PC-9 (cell line): Measurements from ENCODE around the gene SYNE4. TPM values are rescaled to one million over a fixed set of nuclear protein-coding genes. Genes with fewer than 3 reads are reported as not detected.
A peak's percentile ranks its signal among the peaks of the same experiment; 100 is the strongest.

ENCODE experiments used
- BruUV-seq: library from RNA; stranded (reverse); fragments of 400-500 nt; replicated peaks from 2 replicates; lab custom pipeline; 2021; lab: Mats Ljungman, UMichigan
- CTCF ChIA-PET: fragments of 300-600 bp; sonication (Branson Sonifier 250); formaldehyde crosslinking; loops from one replicate; lab custom pipeline; 2022; ENCODE audit warnings: antibody characterized with exemption; lab: Charles Lee
- POLR2A ChIA-PET: fragments of 300-600 bp; sonication (Branson Sonifier 250); formaldehyde crosslinking; loops from one replicate; lab custom pipeline; 2022; ENCODE audit warnings: antibody characterized with exemption; ENCODE audit not compliant: unreplicated experiment; lab: Charles Lee
- DNase-seq, 2 experiments: peaks; one replicate each; pipeline versions ENCODE4 v3.0.0 to v3.0.0-alpha.2; 2015 to 2022; ENCODE audit warnings: mixed read lengths in 1 of 2
- H2AFZ ChIP-seq: fragments of 200-600 bp; sonication (generic); 2 replicates; pipeline ENCODE4 v1.8.1; 2017; ENCODE audit warnings: antibody characterized with exemption
- H3F3A ChIP-seq: fragments of 200-600 bp; sonication (generic); 2 replicates; pipeline ENCODE4 v1.8.1; 2017; ENCODE audit warnings: antibody characterized with exemption, mild to moderate bottlenecking, low read depth; ENCODE audit not compliant: insufficient read depth
- H3K27ac ChIP-seq: fragments of 200-600 bp; sonication (generic); 2 replicates; pipeline ENCODE4 v1.6.1; 2016; ENCODE audit warnings: mixed run types
- H3K27me3 ChIP-seq: fragments of 200-600 bp; sonication (generic); 2 replicates; pipeline ENCODE4 v1.6.1; 2016; ENCODE audit warnings: low read depth, mixed run types; ENCODE audit not compliant: insufficient read depth
- H3K36me3 ChIP-seq: fragments of 200-600 bp; sonication (generic); 2 replicates; pipeline ENCODE4 v1.6.1; 2016; ENCODE audit warnings: low read depth, mixed run types
- H3K4me1 ChIP-seq: fragments of 200-600 bp; sonication (generic); replicated peaks from 2 replicates; pipeline ENCODE4 v1.6.1; 2016; ENCODE audit warnings: mixed run types; ENCODE audit not compliant: insufficient read depth
- H3K4me2 ChIP-seq: fragments of 200-600 bp; sonication (generic); 2 replicates; pipeline ENCODE4 v1.6.1; 2017; ENCODE audit warnings: mixed run types
- H3K4me3 ChIP-seq: fragments of 200-600 bp; sonication (generic); 2 replicates; pipeline ENCODE4 v1.6.1; 2016; ENCODE audit warnings: mixed run types
- H3K79me2 ChIP-seq: fragments of 200-600 bp; sonication (generic); 2 replicates; pipeline ENCODE4 v1.6.1; 2017; ENCODE audit warnings: low read depth, mixed run types
- H3K9me2 ChIP-seq: fragments of 200-600 bp; sonication (generic); 2 replicates; pipeline ENCODE4 v1.8.1; 2017; ENCODE audit warnings: mild to moderate bottlenecking; ENCODE audit not compliant: insufficient read depth
- H3K9me3 ChIP-seq: fragments of 200-600 bp; sonication (generic); 2 replicates; pipeline ENCODE4 v1.8.1; 2016; ENCODE audit warnings: low read depth; ENCODE audit not compliant: insufficient read depth
- H4K20me1 ChIP-seq: fragments of 200-600 bp; sonication (generic); 2 replicates; pipeline ENCODE4 v1.8.1; 2017; ENCODE audit not compliant: insufficient read depth
- EZH2 ChIP-seq: fragments of 200-600 bp; sonication (generic); IDR thresholded peaks from 2 replicates; pipeline ENCODE4 v1.8.0; 2017; ENCODE audit warnings: antibody characterized with exemption, low read depth
- intact Hi-C: fragments of 100-400 bp; cut with micrococcal nuclease; formaldehyde crosslinking; loops from one replicate; pipeline ENCODE4 v1.10.0; 2022; ENCODE audit not compliant: unreplicated experiment
- total RNA-seq: library from RNA; stranded (reverse); gene quantifications from 2 replicates; pipeline ENCODE4 v1.2.3, GENCODE V29; 2021
- TF ChIP-seq, protein P1 (sequence below): fragments of 200-600 bp; sonication (generic); conservative IDR thresholded peaks from 2 replicates; pipeline ENCODE4 v1.6.1; 2017; ENCODE audit warnings: mixed run types, antibody characterized with exemption, mild to moderate bottlenecking, moderate library complexity

SYNE4 gene
- total RNA-seq, 1 experiment from 2014 or later, result 39.5 TPM

DNA sequence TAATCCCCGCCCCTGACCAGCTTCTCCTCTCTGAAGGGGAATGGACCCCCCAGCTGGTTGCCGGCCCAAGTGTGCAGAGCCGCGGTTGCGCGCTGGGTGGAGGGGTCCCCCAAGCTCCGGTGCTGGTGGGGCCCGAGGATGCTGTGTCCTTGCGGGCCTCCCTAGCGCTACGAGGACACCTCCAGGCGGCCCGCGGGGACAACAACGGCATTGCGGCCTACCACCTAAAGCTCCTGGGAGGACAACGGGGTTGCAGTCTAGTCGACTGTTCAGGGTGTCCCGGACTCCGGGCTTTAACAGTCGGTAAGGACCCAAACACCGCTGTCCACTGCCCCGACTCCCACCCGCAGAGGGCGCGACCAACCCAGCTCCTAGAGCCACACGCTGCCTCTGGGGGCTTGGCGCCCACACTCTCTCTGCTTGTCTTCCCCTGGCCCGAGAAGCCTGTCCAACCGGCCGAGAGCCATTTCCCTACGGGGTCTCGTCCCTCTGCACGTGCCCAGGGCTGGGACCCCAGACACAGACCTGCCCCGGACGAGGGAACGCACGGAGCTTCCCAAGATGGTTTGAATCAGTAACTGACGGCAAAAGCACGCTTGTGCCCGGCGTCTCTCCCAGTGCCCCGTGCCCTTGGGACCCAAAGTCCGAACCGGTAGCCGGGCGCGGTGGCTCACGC is 14.6 kb downstream of the SYNE4 start:
- Histone ChIP-seq H3K36me3 (no peaks in the 10 kb centered on the region), H3K4me3 (no peak overlapping the region)
- intact Hi-C loops, result loop anchor here (10.0 kb wide), 1 partner anchor 249 kb away; the partner anchor contains the start of genes IGFLR1, LIN37, PSENEN and U2AF1L4

DNA sequence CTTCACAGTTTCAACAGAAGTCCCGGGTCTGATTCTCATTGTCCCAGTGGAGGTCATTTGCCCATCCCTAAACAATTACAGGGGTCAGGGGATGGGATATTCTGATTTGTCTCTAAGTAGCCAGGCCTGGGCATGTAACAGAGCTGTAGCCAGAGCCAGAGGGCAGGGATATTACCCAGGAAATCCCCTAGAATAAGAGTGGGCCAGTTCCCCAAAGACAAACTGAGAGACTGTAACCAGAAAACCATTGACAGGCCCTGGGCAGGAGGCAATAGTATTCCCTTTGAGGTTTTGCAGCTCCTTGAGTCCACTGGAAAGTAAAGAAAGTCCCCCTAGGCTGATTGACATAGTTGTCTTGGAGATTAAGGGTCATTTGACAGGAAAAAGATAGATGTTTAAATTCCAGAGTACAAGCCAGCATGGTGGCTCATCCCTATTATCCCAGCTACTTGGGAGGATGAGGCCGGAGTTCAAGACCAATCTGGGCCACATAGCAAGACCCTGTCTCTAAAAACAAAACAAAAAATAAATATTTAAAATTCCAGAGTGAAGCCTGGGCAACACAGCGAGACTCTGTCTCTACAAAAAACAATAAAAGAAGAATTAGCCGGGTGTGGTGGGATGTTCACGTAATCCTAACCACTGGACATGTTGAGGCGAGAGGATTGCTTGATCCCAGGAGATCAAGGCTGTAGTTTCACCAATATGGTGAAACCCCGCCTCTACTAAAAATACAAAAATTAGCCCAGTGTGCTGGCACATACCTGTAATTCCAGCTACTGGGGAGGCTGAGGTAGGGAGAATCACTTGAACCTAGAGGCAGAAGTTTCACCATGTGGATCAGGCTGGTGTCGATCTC is 15.5 kb downstream of the SYNE4 start:
- Histone ChIP-seq H3K36me3 (no peaks in the 10 kb centered on the region), H3K4me1 (peaks cover 8% of the 10 kb centered on the region; the same call in 1 of the 2 replicates), H4K20me1 (peaks cover 11% of the 10 kb centered on the region; the same call in 1 of the 2 replicates), H3K27ac (no peak overlapping the region), H3K4me3 (no peak overlapping the region), H3K9me3 (no peaks in the 10 kb centered on the region; the same call in 1 of the 2 replicates), H2AFZ (no peak overlapping the region), H3K27me3 (peaks cover 9% of the 10 kb centered on the region), H3K79me2 (peaks cover 21% of the 10 kb centered on the region), H3K9me2 (no peaks in the 10 kb centered on the region), H3K4me2 (no peak overlapping the region), H3F3A (no peaks in the 10 kb centered on the region)
- ChIA-PET POLR2A (interaction anchor here (0.7 kb wide), 1 partner anchor 135 kb away, joined by 5 read pairs; no protein-coding TSS in a partner anchor), CTCF (no interaction called here)
- no peak for DNase-seq
- TF ChIP-seq, protein P1, sequence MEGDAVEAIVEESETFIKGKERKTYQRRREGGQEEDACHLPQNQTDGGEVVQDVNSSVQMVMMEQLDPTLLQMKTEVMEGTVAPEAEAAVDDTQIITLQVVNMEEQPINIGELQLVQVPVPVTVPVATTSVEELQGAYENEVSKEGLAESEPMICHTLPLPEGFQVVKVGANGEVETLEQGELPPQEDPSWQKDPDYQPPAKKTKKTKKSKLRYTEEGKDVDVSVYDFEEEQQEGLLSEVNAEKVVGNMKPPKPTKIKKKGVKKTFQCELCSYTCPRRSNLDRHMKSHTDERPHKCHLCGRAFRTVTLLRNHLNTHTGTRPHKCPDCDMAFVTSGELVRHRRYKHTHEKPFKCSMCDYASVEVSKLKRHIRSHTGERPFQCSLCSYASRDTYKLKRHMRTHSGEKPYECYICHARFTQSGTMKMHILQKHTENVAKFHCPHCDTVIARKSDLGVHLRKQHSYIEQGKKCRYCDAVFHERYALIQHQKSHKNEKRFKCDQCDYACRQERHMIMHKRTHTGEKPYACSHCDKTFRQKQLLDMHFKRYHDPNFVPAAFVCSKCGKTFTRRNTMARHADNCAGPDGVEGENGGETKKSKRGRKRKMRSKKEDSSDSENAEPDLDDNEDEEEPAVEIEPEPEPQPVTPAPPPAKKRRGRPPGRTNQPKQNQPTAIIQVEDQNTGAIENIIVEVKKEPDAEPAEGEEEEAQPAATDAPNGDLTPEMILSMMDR, result no peak
- no peak for TF ChIP-seq EZH2
- intact Hi-C loops, result loop anchor here (10.0 kb wide), 1 partner anchor 248 kb away; the partner anchor contains the start of genes IGFLR1, LIN37, PSENEN and U2AF1L4
- no TSS peak for BruUV-seq

More for the DNA sequence above, 14.6 kb downstream of the SYNE4 start:
- Histone ChIP-seq H3K4me1 (peaks cover 8% of the 10 kb centered on the region; the same call in 1 of the 2 replicates), H3F3A (no peaks in the 10 kb centered on the region), H3K79me2 (peaks cover 21% of the 10 kb centered on the region), H3K4me2 (peak overlapping the region; percentile 92), H4K20me1 (peaks cover 11% of the 10 kb centered on the region; the same call in 1 of the 2 replicates), H3K9me3 (no peaks in the 10 kb centered on the region; the same call in 1 of the 2 replicates), H3K9me2 (no peaks in the 10 kb centered on the region), H2AFZ (no peak overlapping the region), H3K27ac (no peak overlapping the region), H3K27me3 (peaks cover under 1% of the 10 kb centered on the region)
- TF ChIP-seq, protein P1, result no peak
- no peak for TF ChIP-seq EZH2
- POLR2A ChIA-PET, result interaction anchor here (0.6 kb wide), 1 partner anchor 11 kb away, joined by 4 read pairs; no protein-coding TSS in a partner anchor
- BruUV-seq, result TSS peak; percentile 56
- CTCF ChIA-PET, result no interaction called here
- DNase-seq, result no peak
